SK-N-SH treated with all-trans-retinoic acid at 6 μM for 48 hours (cell line): ENCODE data around the gene RNF224.

Experiments
- CSDC2 ChIP-seq: fragments of 250-450 bp; sonication (Bioruptor Pico); IDR thresholded peaks from 2 replicates; pipeline ENCODE4 v1.5.0; 2020; ENCODE audit warnings: mild to moderate bottlenecking, moderate library complexity
- ESRRG ChIP-seq: fragments of 250-450 bp; sonication (Bioruptor Pico); IDR thresholded peaks from 2 replicates; pipeline ENCODE4 v1.6.1; 2021; ENCODE audit warnings: mild to moderate bottlenecking
- GLIS3 ChIP-seq: fragments of 250-450 bp; sonication (Bioruptor Pico); IDR thresholded peaks from 2 replicates; pipeline ENCODE4 v1.5.0; 2020; ENCODE audit warnings: mild to moderate bottlenecking, moderate library complexity
- PPARA ChIP-seq: fragments of 250-450 bp; sonication (Bioruptor Pico); IDR thresholded peaks from 2 replicates; pipeline ENCODE4 v1.5.0; 2020; ENCODE audit warnings: mild to moderate bottlenecking, borderline replicate concordance
- RARB ChIP-seq: fragments of 250-450 bp; sonication (Bioruptor Pico); IDR thresholded peaks from 2 replicates; pipeline ENCODE4 v1.8.0; 2021; ENCODE audit warnings: mild to moderate bottlenecking, moderate library complexity
- TOX ChIP-seq: fragments of 250-450 bp; sonication (Bioruptor Pico); IDR thresholded peaks from 2 replicates; pipeline ENCODE4 v1.8.0; 2021; ENCODE audit warnings: mild to moderate bottlenecking, moderate library complexity, borderline replicate concordance
- ZC3H10 ChIP-seq: fragments of 250-450 bp; sonication (Bioruptor Pico); IDR thresholded peaks from 2 replicates; pipeline ENCODE4 v1.5.1; 2021; ENCODE audit warnings: mild to moderate bottlenecking, moderate library complexity
- ZFP3 ChIP-seq: fragments of 250-450 bp; sonication (Bioruptor Pico); IDR thresholded peaks from 2 replicates; pipeline ENCODE4 v1.5.0; 2020; ENCODE audit warnings: mild to moderate bottlenecking, moderate library complexity
- ZNF565 ChIP-seq: fragments of 450-650 bp; formaldehyde crosslinking; conservative IDR thresholded peaks from 2 replicates; pipeline ENCODE4 v1.5.0; 2020; ENCODE audit warnings: low read depth, mild to moderate bottlenecking, moderate library complexity
- ZNF8 ChIP-seq: fragments of 450-650 bp; formaldehyde crosslinking; IDR thresholded peaks from 2 replicates; pipeline ENCODE4 v1.5.0; 2020; ENCODE audit warnings: mild to moderate bottlenecking, moderate library complexity
- TF ChIP-seq, protein P1 (sequence below): fragments of 250-450 bp; sonication (Bioruptor Pico); IDR thresholded peaks from 2 replicates; pipeline ENCODE4 v1.8.0; 2020; ENCODE audit warnings: mild to moderate bottlenecking, moderate library complexity, borderline replicate concordance
- TF ChIP-seq, protein P2 (sequence below): fragments of 250-450 bp; sonication (Bioruptor Pico); IDR thresholded peaks from 2 replicates; pipeline ENCODE4 v1.8.0; 2021; ENCODE audit warnings: low read depth, mild to moderate bottlenecking, moderate library complexity, borderline replicate concordance

DNA sequence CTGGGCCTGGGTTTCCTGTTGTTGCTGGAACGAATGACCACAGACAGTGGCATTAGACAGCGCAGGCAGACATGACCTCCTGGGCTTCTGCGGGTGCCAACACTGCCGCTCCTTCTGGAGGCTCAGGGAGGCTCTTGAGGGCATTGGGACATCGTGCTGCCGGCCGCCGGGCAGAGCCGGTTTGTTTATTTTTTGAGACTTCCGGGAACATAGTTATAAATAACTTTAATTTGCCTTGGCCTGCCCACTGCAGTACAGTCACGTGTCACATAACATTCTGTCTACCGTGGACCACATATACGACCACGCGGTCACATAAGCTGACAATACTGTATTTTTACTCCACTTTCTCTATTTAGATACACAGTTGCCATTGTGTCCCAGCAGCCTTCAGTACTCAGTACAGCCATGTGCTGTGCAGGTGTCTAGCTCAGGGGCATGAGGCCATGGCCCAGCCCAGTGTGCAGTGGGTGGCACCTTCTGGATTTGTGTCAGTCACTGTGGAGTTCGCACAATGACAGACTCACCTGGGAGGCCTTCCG is 42.0 kb downstream of the RNF224 start:
- TF ChIP-seq TOX (CRISPR knock-in tag) (no peak), ZC3H10 (CRISPR knock-in tag) (no peak), CSDC2 (no peak), PPARA (CRISPR knock-in tag) (no peak), RARB (CRISPR knock-in tag) (no peak), ZFP3 (no peak), ZNF8 (CRISPR knock-in tag) (no peak), ESRRG (CRISPR knock-in tag) (no peak), GLIS3 (CRISPR knock-in tag) (no peak), ZNF565 (CRISPR knock-in tag) (no peak)
- TF ChIP-seq, protein P1, sequence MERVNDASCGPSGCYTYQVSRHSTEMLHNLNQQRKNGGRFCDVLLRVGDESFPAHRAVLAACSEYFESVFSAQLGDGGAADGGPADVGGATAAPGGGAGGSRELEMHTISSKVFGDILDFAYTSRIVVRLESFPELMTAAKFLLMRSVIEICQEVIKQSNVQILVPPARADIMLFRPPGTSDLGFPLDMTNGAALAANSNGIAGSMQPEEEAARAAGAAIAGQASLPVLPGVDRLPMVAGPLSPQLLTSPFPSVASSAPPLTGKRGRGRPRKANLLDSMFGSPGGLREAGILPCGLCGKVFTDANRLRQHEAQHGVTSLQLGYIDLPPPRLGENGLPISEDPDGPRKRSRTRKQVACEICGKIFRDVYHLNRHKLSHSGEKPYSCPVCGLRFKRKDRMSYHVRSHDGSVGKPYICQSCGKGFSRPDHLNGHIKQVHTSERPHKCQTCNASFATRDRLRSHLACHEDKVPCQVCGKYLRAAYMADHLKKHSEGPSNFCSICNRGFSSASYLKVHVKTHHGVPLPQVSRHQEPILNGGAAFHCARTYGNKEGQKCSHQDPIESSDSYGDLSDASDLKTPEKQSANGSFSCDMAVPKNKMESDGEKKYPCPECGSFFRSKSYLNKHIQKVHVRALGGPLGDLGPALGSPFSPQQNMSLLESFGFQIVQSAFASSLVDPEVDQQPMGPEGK (CRISPR knock-in tag), result no peak
- TF ChIP-seq, protein P2, sequence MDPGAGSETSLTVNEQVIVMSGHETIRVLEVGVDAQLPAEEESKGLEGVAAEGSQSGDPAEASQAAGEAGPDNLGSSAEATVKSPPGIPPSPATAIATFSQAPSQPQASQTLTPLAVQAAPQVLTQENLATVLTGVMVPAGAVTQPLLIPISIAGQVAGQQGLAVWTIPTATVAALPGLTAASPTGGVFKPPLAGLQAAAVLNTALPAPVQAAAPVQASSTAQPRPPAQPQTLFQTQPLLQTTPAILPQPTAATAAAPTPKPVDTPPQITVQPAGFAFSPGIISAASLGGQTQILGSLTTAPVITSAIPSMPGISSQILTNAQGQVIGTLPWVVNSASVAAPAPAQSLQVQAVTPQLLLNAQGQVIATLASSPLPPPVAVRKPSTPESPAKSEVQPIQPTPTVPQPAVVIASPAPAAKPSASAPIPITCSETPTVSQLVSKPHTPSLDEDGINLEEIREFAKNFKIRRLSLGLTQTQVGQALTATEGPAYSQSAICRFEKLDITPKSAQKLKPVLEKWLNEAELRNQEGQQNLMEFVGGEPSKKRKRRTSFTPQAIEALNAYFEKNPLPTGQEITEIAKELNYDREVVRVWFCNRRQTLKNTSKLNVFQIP (CRISPR knock-in tag), result no peak
